IMR-90 (cell line): ENCODE results near the gene C10orf62. TPM values are rescaled to one million over a fixed set of nuclear protein-coding genes. Genes with fewer than 3 reads are reported as not detected.
A peak's percentile ranks its signal among the peaks of the same experiment; 100 is the strongest.

Experiments used
- ATAC-seq: fragments of 200-7000 bp; cut with Tn5 transposase; 2 replicates; pipeline ENCODE4 v1.9.1; 2020; ENCODE audit warnings: low read depth, mild to moderate bottlenecking, moderate library complexity
- BruUV-seq: library from RNA; stranded (reverse); fragments of 400-500 nt; replicated peaks from 2 replicates; lab custom pipeline; 2021; lab: Mats Ljungman, UMichigan
- CTCF ChIA-PET: fragments of 300-600 bp; formaldehyde crosslinking; extraction: SDS; loops from one replicate; lab custom pipeline; 2021; ENCODE audit warnings: antibody characterized with exemption; lab: Yijun Ruan, JAX
- POLR2A ChIA-PET: fragments of 300-600 bp; sonication (Branson Sonifier 250); formaldehyde crosslinking; loops from one replicate; lab custom pipeline; 2022; ENCODE audit warnings: antibody characterized with exemption; ENCODE audit not compliant: unreplicated experiment; lab: Charles Lee
- DNase-seq: peaks from one replicate; pipeline ENCODE4 v3.0.0; 2013
- H2AFZ ChIP-seq: replicated peaks from 2 replicates; pipeline ENCODE3; 2013; ENCODE audit warnings: low read length, mild to moderate bottlenecking; ENCODE audit not compliant: poor library complexity
- H2AK5ac ChIP-seq: 2 replicates; pipeline ENCODE4 v1.6.1; 2013; ENCODE audit warnings: low read depth, low read length, inconsistent platforms
- H2AK9ac ChIP-seq: replicated peaks from 2 replicates; pipeline ENCODE3; 2013; ENCODE audit warnings: mild to moderate bottlenecking, low read depth, low read length, moderate library complexity; ENCODE audit not compliant: poor library complexity
- H2BK120ac ChIP-seq: 2 replicates; pipeline ENCODE4 v1.6.1; 2013; ENCODE audit warnings: low read depth, low read length, inconsistent platforms
- H2BK15ac ChIP-seq: 3 replicates; pipeline ENCODE4 v1.6.1; 2013; ENCODE audit warnings: low read depth, low read length, inconsistent platforms
- H2BK20ac ChIP-seq: 2 replicates; pipeline ENCODE4 v1.6.1; 2013; ENCODE audit warnings: low read depth, mild to moderate bottlenecking, inconsistent platforms, low read length, moderate library complexity
- H2BK5ac ChIP-seq: 2 replicates; pipeline ENCODE4 v1.6.1; 2013; ENCODE audit warnings: mild to moderate bottlenecking, low read depth, low read length, inconsistent platforms; ENCODE audit not compliant: poor library complexity, severe bottlenecking
- H3K14ac ChIP-seq: replicated peaks from 2 replicates; pipeline ENCODE4 v1.6.1; 2013; ENCODE audit warnings: low read depth, low read length, inconsistent platforms
- H3K18ac ChIP-seq: 2 replicates; pipeline ENCODE4 v1.6.1; 2013; ENCODE audit warnings: low read depth, low read length, control low read depth
- H3K23ac ChIP-seq: 2 replicates; pipeline ENCODE4 v1.6.1; 2013; ENCODE audit warnings: low read depth, low read length, inconsistent platforms
- H3K27ac ChIP-seq: 2 replicates; pipeline ENCODE4 v1.5.1; 2013; ENCODE audit warnings: mild to moderate bottlenecking, control low read depth, low read length; ENCODE audit not compliant: insufficient read depth
- H3K27me3 ChIP-seq: 2 replicates; pipeline ENCODE4 v1.6.1; 2013; ENCODE audit warnings: low read length; ENCODE audit not compliant: control insufficient read depth, insufficient read depth
- H3K36me3 ChIP-seq: 2 replicates; pipeline ENCODE4 v1.6.1; 2013; ENCODE audit warnings: low read length, mixed read lengths; ENCODE audit not compliant: control insufficient read depth, insufficient read depth
- H3K4ac ChIP-seq: 2 replicates; pipeline ENCODE4 v1.6.1; 2013; ENCODE audit warnings: low read depth, low read length, inconsistent platforms
- H3K4me1 ChIP-seq: 2 replicates; pipeline ENCODE4 v1.6.1; 2013; ENCODE audit warnings: low read length, mixed read lengths; ENCODE audit not compliant: control insufficient read depth, insufficient read depth
- H3K4me2 ChIP-seq: 2 replicates; pipeline ENCODE4 v1.6.1; 2013; ENCODE audit warnings: low read depth, mild to moderate bottlenecking, control low read depth, low read length, moderate library complexity
- H3K4me3 ChIP-seq: 2 replicates; pipeline ENCODE4 v1.5.1; 2013; ENCODE audit warnings: low read depth, mild to moderate bottlenecking, control low read depth, low read length, moderate library complexity; ENCODE audit not compliant: insufficient read depth
- H3K56ac ChIP-seq: 2 replicates; pipeline ENCODE4 v1.6.1; 2013; ENCODE audit warnings: low read length, inconsistent platforms; ENCODE audit not compliant: insufficient read depth; ENCODE audit errors: extremely low read depth
- H3K79me1 ChIP-seq, 2 experiments: 2 replicates each; pipeline ENCODE4 v1.6.1; 2013; ENCODE audit warnings: low read length in 2 of 2, inconsistent platforms in 1 of 2, low read depth in 1 of 2
- H3K9ac ChIP-seq: 2 replicates; pipeline ENCODE4 v1.6.1; 2013; ENCODE audit warnings: low read depth, low read length, control low read depth
- H3K9me1 ChIP-seq: 2 replicates; pipeline ENCODE4 v1.6.1; 2013; ENCODE audit warnings: low read length, inconsistent platforms; ENCODE audit not compliant: insufficient read depth
- H3K9me3 ChIP-seq: 2 replicates; pipeline ENCODE4 v1.6.1; 2013; ENCODE audit warnings: low read length; ENCODE audit not compliant: control insufficient read depth, insufficient read depth
- H4K20me1 ChIP-seq: 2 replicates; pipeline ENCODE4 v1.6.1; 2013; ENCODE audit warnings: low read length, inconsistent platforms; ENCODE audit not compliant: insufficient read depth
- H4K5ac ChIP-seq: 2 replicates; pipeline ENCODE4 v1.6.1; 2013; ENCODE audit warnings: mild to moderate bottlenecking, low read depth, low read length, control low read depth
- H4K8ac ChIP-seq, 2 experiments: 2 replicates each; pipeline ENCODE4 v1.6.1; 2013; ENCODE audit warnings: low read depth in 2 of 2, low read length in 2 of 2, control low read depth in 1 of 2, inconsistent platforms in 1 of 2
- H4K91ac ChIP-seq: 2 replicates; pipeline ENCODE4 v1.6.1; 2013; ENCODE audit warnings: low read depth, low read length, inconsistent platforms; ENCODE audit not compliant: insufficient read depth
- BHLHE40 ChIP-seq: fragments of 150-350 bp; IDR thresholded peaks from 2 replicates; pipeline ENCODE4 v1.6.1; 2016; ENCODE audit warnings: mild to moderate bottlenecking, low read depth, low read length
- FOS ChIP-seq: fragments of 150-350 bp; IDR thresholded peaks from 2 replicates; pipeline ENCODE4 v1.6.1; 2016; ENCODE audit warnings: low read depth, low read length
- MAFK ChIP-seq: IDR thresholded peaks from 2 replicates; pipeline ENCODE4 v1.6.1; 2012; ENCODE audit warnings: low read depth, low read length, improper control_type of control experiment
- MAZ ChIP-seq: IDR thresholded peaks from 2 replicates; pipeline ENCODE4 v1.6.1; 2012; ENCODE audit warnings: low read depth, mild to moderate bottlenecking, low read length, improper control_type of control experiment, moderate library complexity, borderline replicate concordance
- RAD21 ChIP-seq: IDR thresholded peaks from 2 replicates; pipeline ENCODE4 v1.6.1; 2012; ENCODE audit warnings: low read length, improper control_type of control experiment
- SMC3 ChIP-seq: fragments of 150-350 bp; IDR thresholded peaks from 2 replicates; pipeline ENCODE4 v1.6.1; 2016; ENCODE audit warnings: low read depth, mild to moderate bottlenecking, antibody characterized with exemption, low read length, moderate library complexity
- WGBS, 2 experiments: methylation state at CpG; one replicate each; pipeline versions ENCODE4 v1.1.5 to v1.1.7; 2013; ENCODE audit warnings: missing lambda C conversion rate in 2 of 2; ENCODE audit not compliant: insufficient read length in 1 of 2; ENCODE audit errors: extremely low coverage in 2 of 2; 5-methylcytosine and 5-hydroxymethylcytosine counted together
- dilution Hi-C: fragments of 300-500 bp; cut with HindIII; formaldehyde crosslinking; loops from one replicate; pipeline ENCODE4 v1.14.3; 2018; ENCODE audit warnings: low sequenced_read_pairs; ENCODE audit not compliant: unreplicated experiment
- in situ Hi-C: fragments of 300-500 bp; cut with MboI; formaldehyde crosslinking; loops from 3 replicates; pipeline ENCODE4 v1.14.3; 2019; ENCODE audit warnings: low sequenced_read_pairs, inconsistent platforms, mixed read lengths
- intact Hi-C: fragments of 100-400 bp; cut with micrococcal nuclease; formaldehyde crosslinking; loops from 2 replicates; pipeline ENCODE4 v1.10.0; 2022
- polyA plus RNA-seq, 3 experiments: library from polyadenylated mRNA; depleted of rRNA; stranded (reverse); fragments of >200 nt; gene quantifications; 2 replicates each; pipeline ENCODE4 v1.2.3, GENCODE V29; 2012; ENCODE audit warnings: low replicate concordance in 1 of 3
- total RNA-seq: library from RNA; depleted of rRNA; stranded (reverse); fragments of >200 nt; gene quantifications from 2 replicates; pipeline ENCODE4 v1.2.3, GENCODE V29; 2012
- TF ChIP-seq, protein P1 (sequence below): conservative IDR thresholded peaks from 2 replicates; pipeline ENCODE4 v1.5.1; 2012; ENCODE audit warnings: mild to moderate bottlenecking, low read depth, low read length, improper control_type of control experiment
- TF ChIP-seq, protein P2 (sequence below): fragments of 150-350 bp; IDR thresholded peaks from 2 replicates; pipeline ENCODE4 v1.6.1; 2017; ENCODE audit warnings: mild to moderate bottlenecking, antibody characterized with exemption, low read length, low read depth
- TF ChIP-seq, protein P3 (sequence below): fragments of 150-350 bp; IDR thresholded peaks from 2 replicates; pipeline ENCODE4 v1.6.1; 2016; ENCODE audit warnings: low read depth, mild to moderate bottlenecking, low read length, moderate library complexity, borderline replicate concordance

C10orf62 gene
- total and polyA plus RNA-seq, 2 of the 4 experiments (the other 2 are of a cell fraction): not detected

DNA sequence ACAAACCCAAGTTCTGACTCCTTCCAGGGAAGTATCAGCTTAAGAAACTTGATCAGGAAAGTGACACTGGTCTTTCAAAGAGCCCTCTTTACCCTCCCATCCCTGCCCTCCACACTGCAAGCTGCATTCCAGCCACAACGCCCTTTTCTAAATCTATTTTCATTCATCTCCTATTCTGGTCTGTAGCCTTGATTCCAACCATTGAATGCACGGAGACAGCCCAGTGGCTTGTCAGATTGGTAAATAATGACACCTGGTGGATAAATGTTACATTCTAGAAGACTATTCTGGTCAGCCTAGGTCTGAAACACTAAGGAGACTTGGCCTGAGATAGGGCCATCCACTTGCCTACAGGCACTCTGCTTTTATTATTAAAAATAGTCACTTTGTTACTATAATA is 22.9 kb downstream of the C10orf62 start:
- no CpG with 5 or more reads among the region's 2 CpGs for WGBS, 2 experiments
- Histone ChIP-seq H2BK15ac (no peak overlapping the region), H3K9me1 (no peaks in the 10 kb centered on the region; the same call in 1 of the 2 replicates), H3K18ac (no peak overlapping the region), H4K20me1 (no peaks in the 10 kb centered on the region), H3K4ac (no peak overlapping the region), H3K14ac (no peak overlapping the region), H3K27ac (no peak overlapping the region), H4K5ac (no peak overlapping the region), H3K9ac (no peak overlapping the region), H3K9me3 (no peaks in the 10 kb centered on the region), H2AK9ac (no peak overlapping the region), H2BK20ac (no peak overlapping the region), H3K56ac (no peak overlapping the region), H3K23ac (no peak overlapping the region), H2BK5ac (no peak overlapping the region), H4K91ac (no peak overlapping the region), H3K4me3 (no peak overlapping the region), H3K79me1 (no peaks in the 10 kb centered on the region), H3K4me2 (no peak overlapping the region), H2AK5ac (no peak overlapping the region), H2BK120ac (no peak overlapping the region), H3K27me3 (no peaks in the 10 kb centered on the region), H4K8ac (no peak overlapping the region), H2AFZ (peak overlapping the region; percentile 57), H3K4me1 (no peaks in the 10 kb centered on the region), H3K36me3 (peaks cover 1% of the 10 kb centered on the region; the same call in 1 of the 2 replicates)
- ATAC-seq (peak; percentile 80), DNase-seq (peak; percentile 55)
- CTCF ChIA-PET: interaction anchor here (0.6 to 1.7 kb wide), 4 partner anchors 27 to 58 kb away, joined by 3 to 6 read pairs (median 3); partner anchors contain the start of gene ANKRD2
- POLR2A ChIA-PET: no interaction called here
- intact Hi-C loops (loop anchor here (1.0 to 5.0 kb wide), 3 partner anchors 40 to 205 kb away; partner anchors contain the start of gene ANKRD2), in situ Hi-C loops (no loop called here), dilution Hi-C loops (no loop called here)
- no TSS peak for BruUV-seq
- TF ChIP-seq BHLHE40 (no peak), MAFK (no peak), SMC3 (peak; percentile 76), RAD21 (peak; percentile 75), MAZ (no peak), FOS (no peak)
- TF ChIP-seq, protein P1, sequence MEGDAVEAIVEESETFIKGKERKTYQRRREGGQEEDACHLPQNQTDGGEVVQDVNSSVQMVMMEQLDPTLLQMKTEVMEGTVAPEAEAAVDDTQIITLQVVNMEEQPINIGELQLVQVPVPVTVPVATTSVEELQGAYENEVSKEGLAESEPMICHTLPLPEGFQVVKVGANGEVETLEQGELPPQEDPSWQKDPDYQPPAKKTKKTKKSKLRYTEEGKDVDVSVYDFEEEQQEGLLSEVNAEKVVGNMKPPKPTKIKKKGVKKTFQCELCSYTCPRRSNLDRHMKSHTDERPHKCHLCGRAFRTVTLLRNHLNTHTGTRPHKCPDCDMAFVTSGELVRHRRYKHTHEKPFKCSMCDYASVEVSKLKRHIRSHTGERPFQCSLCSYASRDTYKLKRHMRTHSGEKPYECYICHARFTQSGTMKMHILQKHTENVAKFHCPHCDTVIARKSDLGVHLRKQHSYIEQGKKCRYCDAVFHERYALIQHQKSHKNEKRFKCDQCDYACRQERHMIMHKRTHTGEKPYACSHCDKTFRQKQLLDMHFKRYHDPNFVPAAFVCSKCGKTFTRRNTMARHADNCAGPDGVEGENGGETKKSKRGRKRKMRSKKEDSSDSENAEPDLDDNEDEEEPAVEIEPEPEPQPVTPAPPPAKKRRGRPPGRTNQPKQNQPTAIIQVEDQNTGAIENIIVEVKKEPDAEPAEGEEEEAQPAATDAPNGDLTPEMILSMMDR: peak; percentile 58
- TF ChIP-seq, protein P2, sequence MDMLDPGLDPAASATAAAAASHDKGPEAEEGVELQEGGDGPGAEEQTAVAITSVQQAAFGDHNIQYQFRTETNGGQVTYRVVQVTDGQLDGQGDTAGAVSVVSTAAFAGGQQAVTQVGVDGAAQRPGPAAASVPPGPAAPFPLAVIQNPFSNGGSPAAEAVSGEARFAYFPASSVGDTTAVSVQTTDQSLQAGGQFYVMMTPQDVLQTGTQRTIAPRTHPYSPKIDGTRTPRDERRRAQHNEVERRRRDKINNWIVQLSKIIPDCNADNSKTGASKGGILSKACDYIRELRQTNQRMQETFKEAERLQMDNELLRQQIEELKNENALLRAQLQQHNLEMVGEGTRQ: no peak
- TF ChIP-seq, protein P3, sequence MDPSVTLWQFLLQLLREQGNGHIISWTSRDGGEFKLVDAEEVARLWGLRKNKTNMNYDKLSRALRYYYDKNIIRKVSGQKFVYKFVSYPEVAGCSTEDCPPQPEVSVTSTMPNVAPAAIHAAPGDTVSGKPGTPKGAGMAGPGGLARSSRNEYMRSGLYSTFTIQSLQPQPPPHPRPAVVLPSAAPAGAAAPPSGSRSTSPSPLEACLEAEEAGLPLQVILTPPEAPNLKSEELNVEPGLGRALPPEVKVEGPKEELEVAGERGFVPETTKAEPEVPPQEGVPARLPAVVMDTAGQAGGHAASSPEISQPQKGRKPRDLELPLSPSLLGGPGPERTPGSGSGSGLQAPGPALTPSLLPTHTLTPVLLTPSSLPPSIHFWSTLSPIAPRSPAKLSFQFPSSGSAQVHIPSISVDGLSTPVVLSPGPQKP: no peak
